Motor neuron (in vitro differentiated cells): ENCODE data around the gene CADM1. TPM values are rescaled to one million over a fixed set of nuclear protein-coding genes. Genes with fewer than 3 reads are reported as not detected.
A peak's percentile ranks its signal among the peaks of the same experiment; 100 is the strongest.

Experiments
- ATAC-seq, 8 experiments: fragments of 200-7000 bp; cut with Tn5 transposase; replicated peaks in 6 of 8; 2 replicates each; pipeline ENCODE4 v1.8.0; 2021; ENCODE audit warnings: mild to moderate bottlenecking in 8 of 8, moderate library complexity in 8 of 8
- H3K27ac ChIP-seq, 2 donors: fragments of 250-450 bp; sonication (Bioruptor Pico); 2 replicates each; pipeline ENCODE4 v1.9.0; 2021; ENCODE audit warnings: antibody characterized with exemption in 2 of 2, mild to moderate bottlenecking in 2 of 2, moderate library complexity in 1 of 2
- H3K4me1 ChIP-seq, 2 donors: fragments of 250-450 bp; sonication (Bioruptor Pico); replicated peaks in 1 of 2; 2 replicates each; pipeline ENCODE4 v1.6.1; 2021; ENCODE audit warnings: antibody characterized with exemption in 2 of 2, mild to moderate bottlenecking in 2 of 2, moderate library complexity in 1 of 2
- H3K4me3 ChIP-seq, 5 donors: fragments of 250-450 bp; sonication (Bioruptor Pico); 2 replicates each; pipeline ENCODE4 v1.9.0; 2021; ENCODE audit warnings: antibody characterized with exemption in 5 of 5, mild to moderate bottlenecking in 5 of 5, moderate library complexity in 4 of 5
- WGBS, 10 experiments: fragments of 450-650 bp; shearing (Covaris generic); methylation state at CpG; one replicate each; pipeline ENCODE4 v1.0.0; 2022; 5-methylcytosine and 5-hydroxymethylcytosine counted together
- in situ Hi-C, 9 experiments: fragments of 400-800 bp; cut with MboI; loops; one replicate each; pipeline ENCODE4 v1.15.0; 2021; ENCODE audit warnings: low sequenced_read_pairs in 9 of 9, low pct_unique_long_range_greater_than_20kb in 2 of 9; ENCODE audit not compliant: unreplicated experiment in 9 of 9
- total RNA-seq, 8 experiments: library from RNA; unstranded; fragments of 300-600 nt; gene quantifications; 2 replicates each; pipeline versions ENCODE4 v1.2.3 to v1.2.4, GENCODE V29; 2022

The CADM1 gene
- total RNA-seq, 8 experiments from 2014 or later: 0.71 to 129 (median 106) TPM

- ATAC-seq: no peak
- no peak overlapping the region for H3K4me3 ChIP-seq
- WGBS, 10 experiments: 0 to 100% (median 100%) methylated on average over 1 to 4 of the region's 4 CpGs; no CpG with 5 or more reads in 5 of the 10 experiments
- in situ Hi-C loops: no loop called here
- H3K27ac ChIP-seq: no peak overlapping the region
- H3K4me1 ChIP-seq: peaks cover 10 to 25% of the 10 kb centered on the region in 2 donors
These were observed 376.0 kb downstream of the CADM1 start for GRCh38 chr11:115128226-115128625.

GRCh38 chr11:115127790-115128189, 376.4 kb downstream of the CADM1 start:
- peaks cover 10 to 22% of the 10 kb centered on the region in 2 donors for H3K4me1 ChIP-seq
- no peak overlapping the region for H3K4me3 ChIP-seq
- ATAC-seq: no peak
- 86 to 100% (median 100%) methylated on average over 1 to 3 of the region's 3 CpGs; no CpG with 5 or more reads in 7 of the 10 experiments for WGBS, 10 experiments
- no peak overlapping the region for H3K27ac ChIP-seq
- in situ Hi-C loops: no loop called here

GRCh38 chr11:115126515-115127208, 377.6 kb downstream of the CADM1 start:
- H3K27ac ChIP-seq: no peak overlapping the region
- H3K4me1 ChIP-seq: peaks cover 10 to 22% of the 10 kb centered on the region in 2 donors
- WGBS, 10 experiments: 28 to 100% (median 75%) methylated on average over 2 to 8 of the region's 10 CpGs
- peak in 2 of 8 experiments; percentile 25 to 41 for ATAC-seq
- H3K4me3 ChIP-seq: no peak overlapping the region
- in situ Hi-C loops: no loop called here

GRCh38 chr11:115126092-115126491, 378.1 kb downstream of the CADM1 start:
- in situ Hi-C loops: no loop called here
- peak in 1 of 8 experiments; percentile 19 for ATAC-seq
- no peak overlapping the region for H3K27ac ChIP-seq
- 0 to 93% (median 80%) methylated on average over 1 to 2 of the region's 2 CpGs; no CpG with 5 or more reads in 5 of the 10 experiments for WGBS, 10 experiments
- H3K4me1 ChIP-seq: peaks cover 10 to 22% of the 10 kb centered on the region in 2 donors
- H3K4me3 ChIP-seq: no peak overlapping the region

- ATAC-seq: no peak
- peaks cover 6 to 19% of the 10 kb centered on the region in 2 donors for H3K4me1 ChIP-seq
- in situ Hi-C loops: no loop called here
- H3K4me3 ChIP-seq: no peak overlapping the region
- no peak overlapping the region for H3K27ac ChIP-seq
- WGBS, 10 experiments: 0 to 100% (median 67%) methylated on average over 1 to 4 of the region's 4 CpGs; no CpG with 5 or more reads in 1 of the 10 experiments
These were observed 379.4 kb downstream of the CADM1 start for GRCh38 chr11:115124786-115125185.

GRCh38 chr11:115123641-115124040, 380.6 kb downstream of the CADM1 start:
- H3K4me1 ChIP-seq: peaks cover 2 to 13% of the 10 kb centered on the region in 2 donors
- ATAC-seq: no peak
- in situ Hi-C loops: no loop called here
- H3K4me3 ChIP-seq: no peak overlapping the region
- 10 to 100% (median 76%) methylated on average over 1 to 5 of the region's 7 CpGs; no CpG with 5 or more reads in 2 of the 10 experiments for WGBS, 10 experiments
- no peak overlapping the region for H3K27ac ChIP-seq

- H3K4me1 ChIP-seq: peaks cover 16 to 26% of the 10 kb centered on the region in 2 donors
- no peak for ATAC-seq
- in situ Hi-C loops: no loop called here
- 44 to 100% (median 90%) methylated on average over 1 to 3 of the region's 3 CpGs; no CpG with 5 or more reads in 3 of the 10 experiments for WGBS, 10 experiments
- H3K27ac ChIP-seq: no peak overlapping the region
- H3K4me3 ChIP-seq: no peak overlapping the region
These were observed 381.9 kb downstream of the CADM1 start for GRCh38 chr11:115122274-115122673.
